Fibroblast of skin of left quadriceps (primary cell): ENCODE results near the gene GSK3A.

Experiments
- DNase-seq, 2 experiments: peaks; one replicate each; pipeline ENCODE4 v3.0.0-alpha.2; 2013; ENCODE audit warnings: low read depth in 2 of 2

The GSK3A gene

DNA sequence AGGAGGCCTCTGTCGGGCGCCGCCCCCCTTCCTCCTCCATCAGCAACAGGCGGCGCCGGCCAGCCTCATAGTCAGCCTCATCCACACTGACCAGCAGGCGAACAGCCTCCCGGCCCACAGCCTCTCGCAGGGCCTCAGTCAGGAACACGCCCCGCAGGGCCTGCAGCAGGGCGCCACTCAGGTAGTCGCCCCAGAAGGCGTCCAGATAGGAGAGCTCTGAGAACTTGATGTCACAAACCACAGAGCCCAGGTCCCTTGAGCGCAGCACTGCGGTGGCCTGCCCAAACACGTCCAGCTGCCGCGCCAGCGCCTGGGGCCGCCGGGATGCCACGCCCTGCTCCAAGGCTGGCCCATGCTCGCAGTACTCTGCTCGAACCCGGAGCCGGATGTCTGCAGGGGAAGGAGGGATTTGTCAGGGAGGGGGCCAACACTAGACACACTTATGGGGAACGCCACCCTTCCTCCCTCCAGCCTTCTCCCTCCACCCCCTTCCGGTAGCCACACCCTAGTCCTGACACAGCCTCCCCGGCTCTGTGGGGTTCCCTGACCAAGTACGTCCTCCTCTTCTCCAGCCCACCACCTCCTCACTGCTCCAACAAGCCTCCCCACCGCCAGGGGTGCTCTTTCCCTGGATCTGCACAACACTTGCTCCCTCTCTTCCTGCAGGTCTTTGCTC is 42.8 kb downstream of the GSK3A start:
- no peak for DNase-seq

DNA sequence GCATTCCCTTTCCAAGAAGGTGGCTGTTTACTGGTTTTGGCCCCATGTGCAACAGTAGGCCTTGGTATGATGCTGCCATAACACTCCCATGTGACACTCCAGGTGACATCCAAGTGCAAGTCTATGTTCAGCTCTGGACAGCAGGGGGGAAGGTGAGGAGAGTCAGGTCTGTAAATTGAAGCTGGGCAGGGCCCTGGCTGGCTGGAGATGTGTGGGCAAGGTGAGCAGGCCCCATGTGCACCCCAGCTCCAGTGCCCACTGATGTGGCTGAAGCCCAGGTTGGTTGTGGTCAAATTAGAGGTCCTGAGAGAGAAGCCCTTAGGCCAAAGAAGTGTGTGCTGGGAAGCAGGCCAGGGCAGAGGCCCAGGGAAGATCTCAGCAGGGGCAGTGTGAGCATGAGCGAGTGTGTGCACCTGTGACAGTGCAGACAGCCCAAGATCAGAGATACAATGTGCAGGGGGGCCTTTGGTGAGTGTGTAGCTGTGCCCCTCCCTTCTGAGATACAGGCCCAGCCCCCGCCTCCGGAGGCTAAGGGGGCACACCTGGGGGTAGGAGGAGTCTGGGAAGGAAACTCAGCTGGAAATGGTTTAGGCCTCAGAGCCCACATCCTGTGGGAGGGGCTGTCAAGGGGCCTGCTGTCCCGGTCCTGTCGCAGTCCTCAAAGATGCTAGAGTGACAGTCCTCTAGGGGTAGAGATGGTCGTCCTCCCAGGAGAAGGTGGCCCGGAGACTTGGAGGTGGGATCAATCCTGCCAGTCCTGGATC is 43.5 kb downstream of the GSK3A start:
- no peak for DNase-seq

DNA sequence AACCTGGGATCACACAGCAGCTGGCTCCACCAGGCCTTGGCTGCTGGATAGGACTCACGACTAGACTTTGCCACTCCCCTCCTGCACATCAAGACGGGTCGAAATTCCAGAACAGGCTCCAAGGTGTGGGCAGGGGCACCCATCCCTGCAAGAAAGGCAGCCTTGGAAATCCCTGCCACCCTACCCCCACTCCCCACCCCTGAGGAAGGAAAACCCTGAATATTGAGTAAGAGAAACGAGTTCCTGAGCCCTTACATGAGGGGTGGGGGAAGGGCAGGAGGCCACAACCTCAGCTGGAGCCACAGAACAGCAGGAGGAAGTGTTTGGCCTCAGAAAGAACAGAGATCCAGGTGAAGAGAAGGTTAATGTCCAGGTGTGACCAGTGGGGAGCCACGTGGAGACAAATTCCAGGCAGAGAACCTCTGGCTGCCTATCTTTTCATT is 45.0 kb downstream of the GSK3A start:
- no peak for DNase-seq

DNA sequence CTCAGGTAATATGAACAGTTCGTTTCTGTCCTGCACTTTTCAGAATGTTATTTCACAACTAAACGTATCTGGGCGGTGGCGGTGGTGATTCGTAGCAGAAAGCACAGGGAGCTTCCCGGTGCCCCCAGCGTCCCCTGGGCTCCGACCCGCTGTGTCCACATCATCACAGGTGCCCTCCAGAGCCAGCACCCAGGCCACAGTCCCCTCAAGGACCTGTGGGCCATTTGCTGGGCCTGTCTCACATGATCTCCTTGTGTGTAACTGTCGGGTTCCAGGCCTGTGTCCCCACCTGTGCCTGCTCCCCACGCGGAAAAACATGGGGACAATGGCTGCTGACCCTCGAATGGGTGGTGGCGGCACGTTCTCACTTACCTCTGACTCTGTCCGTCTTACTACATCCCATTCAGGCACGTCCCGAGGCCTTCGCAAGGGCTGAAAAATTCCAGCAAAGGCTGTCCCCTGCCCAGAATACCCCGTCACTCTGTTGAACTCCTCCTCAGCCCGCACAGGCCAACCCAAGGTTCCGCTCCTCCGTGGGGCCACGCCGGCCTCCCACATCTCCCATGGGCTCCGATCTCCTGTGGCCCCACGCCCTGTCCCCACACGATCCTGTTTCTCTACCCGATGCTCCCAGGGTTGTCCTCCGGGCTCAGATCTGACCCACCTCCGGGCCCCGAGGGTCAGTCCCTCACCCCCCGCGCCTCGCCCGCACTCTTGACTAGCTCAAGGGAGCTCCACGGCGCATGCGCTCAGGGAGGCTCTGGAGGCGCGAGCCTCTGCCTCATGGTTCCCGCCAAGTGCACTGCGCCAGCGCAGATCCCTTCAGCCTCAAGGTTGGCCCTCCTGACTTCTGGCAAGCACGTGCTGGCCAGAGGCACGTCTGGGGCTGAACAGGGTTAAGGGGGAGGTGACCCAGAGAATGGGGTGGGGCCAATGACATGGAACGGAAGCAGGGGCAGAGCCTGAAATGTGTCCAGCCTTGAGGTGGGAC is 46.1 kb downstream of the GSK3A start:
- DNase-seq = no peak

DNA sequence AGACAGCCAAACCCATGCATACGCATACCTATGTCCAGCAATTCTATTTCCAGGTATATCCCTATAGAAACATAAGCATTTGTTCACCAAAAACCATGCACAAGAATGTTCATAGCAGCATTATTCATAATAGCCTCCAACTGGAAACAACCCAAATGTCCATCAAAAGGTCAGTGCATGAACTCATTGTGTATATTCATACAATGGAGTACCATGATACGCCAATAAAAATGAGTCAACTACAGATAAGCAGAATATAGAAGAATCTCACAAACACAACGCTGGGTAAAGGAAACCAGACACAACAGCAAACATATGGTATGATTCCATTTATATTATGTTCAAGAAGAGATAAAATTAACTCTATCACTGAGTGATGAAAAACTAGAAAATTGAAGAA is 48.7 kb downstream of the GSK3A start:
- no peak for DNase-seq

DNA sequence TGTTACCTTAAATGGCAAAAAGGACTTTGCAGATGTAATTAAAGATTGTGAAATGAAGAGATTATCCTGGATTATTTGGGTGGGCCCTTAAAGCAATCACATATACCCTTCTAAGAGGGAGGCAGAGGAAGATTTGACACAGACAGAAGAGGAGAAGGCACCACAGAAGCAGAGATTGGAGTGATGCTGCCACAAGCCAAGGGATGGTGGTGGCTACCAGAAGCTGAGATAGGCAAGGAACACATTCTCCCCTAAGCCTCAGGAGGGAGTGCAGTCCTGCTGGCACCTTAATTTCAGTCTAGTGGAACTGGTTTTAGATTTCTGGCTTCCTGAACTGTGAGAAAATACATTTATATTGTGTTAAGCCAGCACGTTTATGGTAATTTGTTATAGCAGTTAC is 49.1 kb downstream of the GSK3A start:
- DNase-seq = no peak

DNA sequence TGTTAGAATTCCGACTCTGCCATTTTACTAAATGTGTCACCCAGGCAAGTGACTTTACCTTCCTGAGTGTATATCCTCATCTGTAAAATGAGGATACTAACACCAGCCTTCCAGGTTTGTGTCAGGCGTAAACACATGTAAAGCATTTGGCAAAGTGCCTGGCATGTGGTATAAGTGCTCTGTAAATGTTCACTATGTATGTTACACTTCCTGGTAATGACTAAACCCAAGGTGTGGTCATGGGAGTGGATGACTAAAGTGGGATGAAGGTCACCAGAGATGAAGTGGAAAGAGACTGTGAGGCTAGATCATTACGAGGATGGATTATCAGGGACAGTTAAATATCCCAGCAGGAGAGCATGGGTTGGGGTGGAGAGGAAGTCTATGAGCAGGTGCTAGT is 50.5 kb downstream of the GSK3A start:
- peak in 1 of 2 experiments; percentile 29 for DNase-seq

DNA sequence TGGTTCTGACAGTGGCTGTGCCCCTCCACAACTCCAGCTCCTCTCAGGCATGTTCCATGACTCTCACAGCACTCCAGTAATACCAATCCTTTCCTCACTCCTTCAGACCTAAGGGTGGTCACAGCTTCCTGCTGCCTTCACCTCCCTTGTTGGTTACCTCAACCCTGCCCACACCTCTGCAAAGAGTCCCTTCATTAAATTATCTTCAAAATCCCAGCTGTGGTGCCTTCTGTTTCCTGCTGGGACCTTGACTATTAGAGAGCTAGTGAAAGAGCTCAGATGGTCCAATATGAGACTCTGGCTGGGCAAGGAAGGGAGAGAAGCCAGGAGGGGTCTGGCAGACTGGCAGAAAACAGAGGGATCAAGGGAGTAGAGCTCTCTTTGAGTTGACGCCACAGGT is 51.1 kb downstream of the GSK3A start:
- DNase-seq = no peak

DNA sequence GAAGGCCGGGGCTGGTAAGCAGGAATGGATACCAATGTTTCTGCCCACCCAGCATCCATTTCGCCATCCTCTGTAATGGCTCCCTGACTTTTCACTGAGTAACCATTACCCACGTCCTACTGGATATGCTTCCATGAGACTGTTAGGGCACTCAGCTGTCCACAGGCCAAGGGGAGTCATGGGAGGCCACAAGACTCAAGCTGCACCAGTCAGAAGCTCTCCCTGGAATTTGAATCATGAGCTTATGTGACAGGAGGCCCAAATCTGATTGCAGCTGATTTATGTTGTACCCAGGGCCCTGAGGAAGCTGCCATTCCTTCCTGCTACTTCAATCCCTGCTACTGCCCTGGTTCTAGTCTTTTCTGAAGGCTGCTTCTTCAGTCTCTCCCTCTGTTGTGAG is 53.3 kb downstream of the GSK3A start:
- no peak for DNase-seq

DNA sequence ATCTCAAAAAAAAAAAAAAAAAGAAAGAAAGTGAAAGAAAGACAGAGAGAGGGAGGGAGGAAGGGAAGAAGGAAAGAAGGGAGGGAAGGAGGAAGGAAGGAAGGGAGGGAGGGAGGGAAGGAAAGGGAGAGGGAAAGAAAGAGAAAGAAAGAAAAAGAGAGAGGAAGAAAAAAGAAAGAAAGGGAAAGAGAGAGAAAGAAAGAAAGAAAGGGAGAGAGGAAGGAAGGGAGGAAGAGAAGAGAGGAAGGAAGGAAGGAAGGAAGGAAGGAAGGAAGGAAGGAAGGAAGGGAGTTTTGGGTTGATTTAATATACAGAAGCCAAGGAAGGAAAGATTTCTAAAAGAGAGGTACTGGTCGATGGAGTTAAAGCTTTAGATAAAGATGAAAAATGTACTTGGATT is 53.7 kb downstream of the GSK3A start:
- DNase-seq = no peak

DNA sequence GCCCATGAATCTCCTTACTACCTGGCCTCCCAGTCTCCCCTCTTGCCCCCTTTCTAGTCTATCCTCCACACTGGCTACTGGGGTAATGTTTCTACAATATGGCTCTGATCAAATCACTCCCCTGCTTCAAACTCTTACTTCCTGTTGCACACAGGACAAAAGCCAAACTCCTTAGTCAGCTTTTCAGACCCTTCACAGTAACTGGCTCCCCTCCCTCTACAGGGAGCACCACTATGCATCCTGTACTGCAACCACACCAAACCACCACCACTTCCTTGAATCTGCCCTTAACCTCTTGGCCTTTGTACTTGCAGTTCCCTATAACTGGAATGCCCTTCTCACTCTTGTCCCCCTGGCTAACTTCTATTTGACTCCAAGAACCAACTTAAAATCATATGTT is 57.1 kb downstream of the GSK3A start:
- peak in 1 of 2 experiments; percentile 33 for DNase-seq

DNA sequence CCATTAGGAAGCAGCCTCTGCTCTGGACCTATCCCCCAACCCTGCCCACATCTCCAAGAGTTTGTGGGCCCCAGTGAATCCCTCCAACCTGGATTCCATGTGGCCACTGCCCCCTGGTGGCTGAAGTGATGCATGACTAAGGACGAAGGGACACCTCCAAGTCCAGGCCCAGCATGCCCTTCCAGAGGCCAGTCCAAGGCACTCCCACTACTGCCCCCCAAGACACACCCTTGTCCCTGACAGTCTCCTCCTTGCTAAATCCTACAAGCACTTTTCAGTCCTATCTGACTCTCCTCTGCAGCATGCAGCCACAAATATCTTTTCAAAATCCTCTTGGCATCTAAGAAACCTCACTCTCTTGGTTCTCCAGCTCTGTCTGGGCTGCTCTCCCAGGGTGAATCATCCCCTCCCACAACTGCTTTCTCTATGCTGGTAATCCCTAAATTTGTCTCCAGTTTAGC is 58.0 kb downstream of the GSK3A start:
- DNase-seq = peak; percentile 63 to 68
